Activated CD8-positive, alpha-beta memory T cell treated with anti-CD3 and anti-CD28 coated beads, Interleukin-2, amount 50 U/mL, for 1 hour (primary cell): Measurements from ENCODE around the gene P2RX6.
"Not testable (repeated sequence)": the region's sequence is repeated elsewhere in the genome, so short reads cannot be mapped to it uniquely, and the experiment has no call there.

Source experiments
- DNase-seq: peaks from one replicate; pipeline ENCODE4 v3.0.0-alpha.2; 2020; ENCODE audit errors: extremely low read depth

P2RX6 gene

GRCh38 chr22:21031545-21032036 lies 16.6 kb downstream of the P2RX6 start:
- DNase-seq = no peak

- DNase-seq = no peak
These were observed 17.3 kb downstream of the P2RX6 start, which contains the start of gene SLC7A4 for GRCh38 chr22:21032037-21032867. Gene SLC7A4 (minus strand): TSS chr22:21032561. CDS start chr22:21031812, 749 bp downstream.

DNA sequence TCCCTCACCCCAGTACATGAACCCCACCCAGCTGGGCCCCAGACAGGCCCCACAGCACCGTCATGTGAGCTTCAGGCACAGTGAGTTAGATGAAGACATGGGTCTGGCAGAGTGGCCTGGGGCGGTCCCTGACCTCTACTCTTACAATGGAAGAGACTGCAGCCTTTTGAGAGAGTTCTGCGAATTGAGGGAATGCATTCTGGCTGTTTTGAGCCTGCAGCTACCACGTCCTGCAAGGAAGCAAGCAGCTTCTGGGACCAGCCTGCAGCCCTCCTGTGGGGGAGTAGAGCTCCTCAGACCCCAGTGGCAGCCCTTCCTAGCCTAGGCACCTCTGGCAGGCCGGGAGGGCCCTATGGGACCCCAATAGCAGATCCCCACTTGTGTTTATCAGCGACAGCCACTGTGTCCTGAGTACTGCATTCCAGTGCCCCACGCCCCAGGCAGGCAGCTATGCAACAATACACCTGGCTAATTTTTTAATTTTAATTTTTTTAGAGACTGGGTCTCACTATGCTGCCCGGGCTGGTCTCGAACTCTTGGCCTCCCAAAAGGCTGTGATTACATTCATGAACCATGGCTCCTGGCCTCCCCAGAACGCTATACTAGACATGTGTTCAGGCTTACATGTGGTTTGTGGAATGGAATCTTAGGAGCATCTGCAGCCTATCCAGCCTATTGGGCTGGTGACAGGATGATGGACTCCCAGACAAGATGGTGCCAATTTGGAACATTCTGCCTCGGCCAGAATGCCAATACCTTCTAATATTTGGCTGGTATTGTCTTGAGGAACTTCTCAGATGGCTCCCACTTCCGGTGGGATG lies 18.1 kb downstream of the P2RX6 start:
- DNase-seq = no peak

DNA sequence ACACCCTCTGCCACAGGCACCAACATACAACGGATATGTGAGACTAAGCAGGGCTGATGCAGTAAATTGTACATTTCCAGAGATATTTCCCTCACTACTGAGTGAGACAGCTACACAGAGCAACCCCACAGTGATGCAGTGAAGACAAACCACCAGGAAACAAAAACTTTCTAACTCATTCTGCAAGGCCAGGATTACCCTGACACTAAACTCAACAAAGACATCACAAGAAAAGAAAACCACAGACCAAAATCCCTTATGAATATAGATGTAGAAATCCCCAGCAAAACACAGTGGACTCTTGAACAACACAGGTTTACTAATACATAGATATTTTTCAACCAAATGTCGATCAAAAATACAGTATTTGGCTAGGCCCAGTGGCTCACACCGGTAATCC lies 18.9 kb downstream of the P2RX6 start:
- DNase-seq = no peak

DNA sequence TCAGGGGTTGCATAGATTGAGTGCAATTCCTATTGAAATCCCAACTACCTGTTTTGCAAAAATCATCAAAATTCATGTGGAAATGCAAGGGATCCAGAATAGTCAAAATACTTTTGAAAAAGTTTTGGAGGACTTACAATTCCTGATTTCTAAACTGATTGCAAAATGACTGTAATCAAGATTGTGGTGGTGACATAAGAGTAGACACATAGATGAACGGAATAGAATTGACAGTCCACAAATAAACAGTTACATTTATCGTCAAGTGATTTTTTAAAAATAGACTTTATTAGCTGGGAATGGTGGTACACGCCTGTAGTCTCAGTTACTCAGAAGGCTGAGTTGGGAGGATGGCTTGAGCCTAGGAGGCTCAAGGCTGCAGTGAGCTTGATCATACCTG lies 20.0 kb downstream of the P2RX6 start:
- DNase-seq = no peak

DNA sequence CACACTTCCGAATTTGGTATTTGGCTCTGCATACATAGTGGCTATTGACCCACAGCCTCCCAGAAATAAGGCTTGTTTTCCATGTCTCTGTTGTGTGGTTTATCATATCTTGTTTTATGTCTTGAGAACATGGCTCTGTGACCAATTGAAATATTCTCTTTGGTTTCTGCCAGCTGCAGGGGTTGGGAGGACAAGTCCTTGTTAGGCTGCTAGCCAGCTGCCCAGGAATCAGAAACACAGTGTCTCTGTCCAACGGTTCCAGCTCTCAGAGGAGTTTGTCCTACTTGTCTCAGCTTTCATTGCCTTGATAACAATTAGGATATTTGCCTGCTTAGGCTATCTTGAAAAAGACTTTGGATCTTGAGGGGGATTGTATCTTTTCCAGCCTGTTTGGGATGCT lies 23.4 kb downstream of the P2RX6 start:
- DNase-seq = no peak

DNA sequence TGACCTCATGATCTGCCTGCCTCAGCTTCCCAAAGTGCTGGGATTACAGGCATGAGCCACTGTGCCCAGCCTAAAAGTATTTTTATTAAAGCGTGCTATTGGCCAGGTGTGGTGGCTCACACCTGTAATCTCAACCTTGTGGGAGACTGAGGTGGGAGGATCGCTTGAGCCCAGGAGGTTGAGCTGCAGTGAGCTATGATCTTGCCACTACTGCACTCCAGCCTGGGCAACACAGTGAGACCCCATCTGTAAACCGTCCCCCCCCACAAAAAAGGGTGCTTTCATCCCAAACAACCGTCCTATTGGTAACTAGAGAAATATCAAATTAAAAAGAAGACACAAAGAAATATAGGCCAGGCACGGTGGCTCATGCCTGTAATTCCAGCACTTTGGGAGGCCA lies 24.2 kb downstream of the P2RX6 start:
- DNase-seq = not testable (repeated sequence)

- DNase-seq = no peak
These were observed 27.0 kb downstream of the P2RX6 start for GRCh38 chr22:21041937-21042336.

DNA sequence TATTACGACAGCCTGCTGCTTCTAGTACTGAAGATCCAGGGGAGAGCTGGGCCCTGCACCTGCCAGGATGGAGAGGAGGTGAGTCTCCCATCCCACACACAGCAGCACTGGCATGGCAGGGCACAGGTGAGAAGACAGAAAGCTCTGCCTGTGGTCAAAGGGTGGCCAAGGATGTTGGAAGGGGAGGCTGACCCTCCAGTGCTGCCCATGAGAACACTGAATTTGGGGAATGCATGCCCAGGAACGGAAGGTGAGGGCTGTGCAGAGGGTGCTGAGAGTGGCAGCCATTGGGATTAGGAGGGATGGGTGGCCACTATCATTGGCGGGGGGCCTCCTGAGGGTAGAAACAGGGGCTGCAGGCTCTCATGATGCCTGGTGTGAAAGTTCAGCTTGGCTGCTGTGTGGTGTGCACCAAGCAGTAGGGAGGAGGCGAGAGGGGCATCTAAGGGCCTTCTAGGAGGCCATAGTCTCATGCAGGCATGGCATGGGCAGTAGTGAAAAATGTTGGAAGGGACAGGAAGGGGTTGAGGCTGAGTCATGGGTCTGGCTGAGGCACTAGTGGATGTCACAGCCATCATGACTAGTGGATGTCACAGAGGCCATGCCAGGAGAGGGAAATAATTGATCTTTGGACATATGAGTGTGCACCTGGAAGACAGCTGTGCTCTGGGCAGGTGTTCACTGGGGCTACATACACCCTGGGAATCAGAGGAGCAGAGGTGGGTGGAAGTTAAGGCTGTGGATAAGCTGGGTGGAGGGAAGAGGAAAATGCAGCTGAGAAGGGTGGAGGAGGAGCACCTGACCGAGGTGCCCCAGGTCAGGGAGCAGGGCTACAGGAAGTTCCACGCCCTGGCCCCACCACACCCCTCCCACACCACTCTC lies 28.3 kb downstream of the P2RX6 start:
- DNase-seq = no peak

GRCh38 chr22:21043860-21044535 lies 29.0 kb downstream of the P2RX6 start:
- no peak for DNase-seq

GRCh38 chr22:21044931-21045584 lies 30.1 kb downstream of the P2RX6 start:
- no peak for DNase-seq

GRCh38 chr22:21045585-21046294 lies 30.8 kb downstream of the P2RX6 start, which contains the start of gene LRRC74B:
Gene LRRC74B (plus strand): TSS chr22:21045946. CDS start chr22:21045987, 41 bp downstream.
- DNase-seq = peak; percentile 12

GRCh38 chr22:21047035-21047661 lies 32.2 kb downstream of the P2RX6 start:
- DNase-seq = no peak

GRCh38 chr22:21047730-21048129 lies 32.8 kb downstream of the P2RX6 start:
- no peak for DNase-seq

DNA sequence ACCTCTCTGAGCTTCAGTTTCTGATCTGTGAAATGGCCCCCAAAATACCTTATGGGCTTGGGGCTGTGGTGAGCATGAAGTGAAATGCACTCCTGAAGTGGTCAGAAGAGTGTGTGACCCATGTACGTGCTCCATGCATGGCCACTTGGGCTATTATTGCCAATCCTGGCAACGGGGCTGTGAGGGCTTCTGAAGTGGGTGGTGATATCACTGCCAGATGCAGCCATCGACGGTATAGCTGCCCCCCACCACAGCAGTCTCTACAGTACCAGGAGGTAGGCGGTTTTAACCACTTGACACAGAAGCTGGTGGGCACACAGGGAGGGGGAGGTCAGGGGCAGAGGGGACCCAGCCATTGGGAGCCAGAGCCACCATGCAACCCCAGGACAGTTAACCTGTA lies 33.5 kb downstream of the P2RX6 start:
- DNase-seq = not testable (repeated sequence)

- DNase-seq = not testable (repeated sequence)
These were observed 34.0 kb downstream of the P2RX6 start for GRCh38 chr22:21048965-21049364.

GRCh38 chr22:21051145-21051830 lies 36.3 kb downstream of the P2RX6 start:
- DNase-seq = no peak

GRCh38 chr22:21051831-21052400 lies 37.0 kb downstream of the P2RX6 start:
- DNase-seq = no peak
